Common myeloid progenitor, CD34-positive (primary cell): ENCODE measurements around the gene PRKAG3.
A peak's percentile ranks its signal among the peaks of the same experiment; 100 is the strongest.

Experiments used
- CTCF ChIA-PET: fragments of 350-600 bp; sonication (Branson Sonifier 250); formaldehyde crosslinking; loops from one replicate; lab custom pipeline; 2021; ENCODE audit warnings: antibody characterized with exemption; lab: Charles Lee
- POLR2A ChIA-PET: fragments of 350-600 bp; sonication (Branson Sonifier 250); formaldehyde crosslinking; loops from one replicate; lab custom pipeline; 2021; ENCODE audit warnings: antibody characterized with exemption; lab: Charles Lee
- DNase-seq, 3 donors: peaks; one replicate each; pipeline versions ENCODE4 v3.0.0 to v3.0.0-alpha.2; 2013
- H3K27ac ChIP-seq, 2 experiments: 1 replicate in 1 of 2; 2 replicates in 1 of 2; pipeline ENCODE4 v1.7.0; 2013; ENCODE audit warnings: inconsistent platforms in 2 of 2, low read length in 2 of 2, mild to moderate bottlenecking in 2 of 2, low read depth in 1 of 2, moderate library complexity in 1 of 2; ENCODE audit not compliant: severe bottlenecking in 2 of 2, insufficient read depth in 1 of 2, poor library complexity in 1 of 2
- H3K27me3 ChIP-seq, 5 experiments: replicated peaks in 2 of 5; 1 replicate in 3 of 5; 2 replicates in 2 of 5; pipeline versions ENCODE4 v1.6.1 to v1.7.0; 2013; ENCODE audit warnings: low read length in 4 of 5, mild to moderate bottlenecking in 2 of 5, moderate library complexity in 2 of 5, inconsistent platforms in 1 of 5; ENCODE audit not compliant: insufficient read depth in 5 of 5, control insufficient read depth in 4 of 5
- H3K36me3 ChIP-seq, 4 experiments: 1 replicate in 2 of 4; 2 replicates in 2 of 4; pipeline versions ENCODE4 v1.6.1 to v1.7.0; 2013; ENCODE audit warnings: low read length in 3 of 4, control low read depth in 1 of 4, mild to moderate bottlenecking in 1 of 4; ENCODE audit not compliant: control insufficient read depth in 4 of 4, insufficient read depth in 4 of 4
- H3K4me1 ChIP-seq, 4 experiments: 1 replicate in 3 of 4; 2 replicates in 1 of 4; pipeline versions ENCODE4 v1.6.1 to v1.7.1; 2013; ENCODE audit warnings: low read length in 3 of 4, mild to moderate bottlenecking in 3 of 4, control low read depth in 1 of 4, inconsistent platforms in 1 of 4, moderate library complexity in 1 of 4; ENCODE audit not compliant: control insufficient read depth in 4 of 4, insufficient read depth in 4 of 4; ENCODE audit errors: control extremely low read depth in 1 of 4
- H3K4me3 ChIP-seq, 7 experiments: 1 replicate in 4 of 7; 2 replicates in 3 of 7; pipeline versions ENCODE4 v1.5.1 to v1.7.0; 2013; ENCODE audit warnings: mild to moderate bottlenecking in 7 of 7, low read length in 6 of 7, moderate library complexity in 6 of 7, inconsistent platforms in 2 of 7, low read depth in 2 of 7, control low read depth in 1 of 7; ENCODE audit not compliant: insufficient read depth in 4 of 7, control insufficient read depth in 1 of 7; ENCODE audit errors: extremely low read depth in 1 of 7
- H3K9me3 ChIP-seq, 5 experiments: 1 replicate in 4 of 5; 2 replicates in 1 of 5; pipeline versions ENCODE4 v1.6.1 to v1.7.1; 2013; ENCODE audit warnings: low read length in 4 of 5, mild to moderate bottlenecking in 2 of 5, inconsistent platforms in 1 of 5, low read depth in 1 of 5, moderate library complexity in 1 of 5; ENCODE audit not compliant: control insufficient read depth in 4 of 5, insufficient read depth in 2 of 5; ENCODE audit errors: control extremely low read depth in 1 of 5
- WGBS: methylation state at CpG from one replicate; pipeline ENCODE4 v1.1.5; 2013; ENCODE audit not compliant: insufficient coverage; 5-methylcytosine and 5-hydroxymethylcytosine counted together

The PRKAG3 gene

DNA sequence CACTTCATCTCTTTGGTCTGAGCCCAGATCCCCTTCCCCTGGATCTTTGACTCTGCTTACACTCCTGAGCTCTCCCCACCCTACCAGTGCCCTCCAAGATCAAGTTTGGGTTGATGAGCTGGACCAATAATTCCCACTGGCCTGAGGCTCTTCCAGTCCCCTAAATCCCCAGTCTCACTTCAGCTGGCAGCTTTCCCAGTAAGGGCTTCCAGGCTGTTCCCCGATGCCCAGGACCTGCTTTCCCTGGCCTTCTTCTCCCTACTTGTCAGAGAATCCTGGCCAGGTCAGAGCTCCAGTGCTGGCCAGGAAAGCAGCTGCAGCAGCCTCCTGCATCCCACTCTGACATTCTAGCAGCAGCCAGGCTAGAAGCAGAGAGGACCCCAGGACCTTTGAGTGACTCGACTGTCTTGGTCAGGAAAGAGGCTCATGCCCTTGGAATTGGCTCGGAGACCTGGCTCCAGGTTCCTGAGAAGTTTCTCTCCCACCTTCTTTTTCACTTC is 31.5 kb upstream of the PRKAG3 start:
- WGBS: 87% methylated on average over 3 of the region's 3 CpGs
- no peak overlapping the region for H3K27ac ChIP-seq
- H3K9me3 ChIP-seq: peaks cover 0 to 3% (median 0%) of the 10 kb centered on the region in 5 experiments
- ChIA-PET POLR2A (no interaction called here), CTCF (interaction anchor here (5.7 to 16.8 kb wide), 2 partner anchors 11 to 34 kb away, joined by 28 to 233 read pairs; partner anchors contain the start of gene WNT10A)
- peaks cover 0 to 24% (median 11%) of the 10 kb centered on the region in 4 experiments for H3K4me1 ChIP-seq
- DNase-seq: no peak
- no peak overlapping the region for H3K4me3 ChIP-seq
- H3K36me3 ChIP-seq: no peaks in the 10 kb centered on the region
- peaks cover 3 to 77% (median 44%) of the 10 kb centered on the region in 5 experiments for H3K27me3 ChIP-seq

DNA sequence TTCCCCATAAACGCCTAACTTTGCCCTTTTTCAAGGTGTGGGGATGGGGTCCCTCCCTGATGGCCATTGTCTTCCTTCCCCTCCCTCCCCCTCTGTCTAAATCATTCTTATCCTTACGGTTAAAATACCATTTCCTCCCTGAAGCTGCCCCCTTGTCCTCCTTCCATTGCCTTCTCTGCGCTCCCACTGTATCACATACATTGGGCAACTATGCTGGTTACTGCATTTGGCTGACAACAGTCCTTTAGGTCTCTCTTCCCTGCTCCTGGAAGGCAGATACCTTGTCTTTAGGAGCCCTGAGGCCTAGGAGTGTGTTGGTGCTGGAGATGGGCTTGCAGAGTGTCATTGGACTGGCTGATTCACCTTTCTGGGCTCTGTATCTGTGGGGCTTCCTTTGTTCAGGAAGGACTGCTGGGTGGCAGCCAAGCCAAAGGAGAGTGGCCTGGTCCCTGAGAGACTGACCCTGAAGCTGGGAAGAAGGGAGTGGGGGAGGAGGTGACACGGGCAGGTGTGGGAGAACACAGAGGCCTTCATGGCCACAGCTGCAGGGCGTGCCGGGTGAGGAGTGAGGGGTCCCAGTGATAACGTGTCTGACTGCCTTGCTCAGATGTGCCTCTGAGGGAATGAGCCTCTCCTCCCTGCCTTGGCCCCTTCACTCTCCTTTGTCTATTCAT is 30.2 kb upstream of the PRKAG3 start:
- 67% methylated on average over 6 of the region's 7 CpGs for WGBS
- Histone ChIP-seq H3K4me3 (no peak overlapping the region), H3K9me3 (peaks cover 0 to 3% (median 0%) of the 10 kb centered on the region in 5 experiments), H3K36me3 (no peaks in the 10 kb centered on the region), H3K27ac (no peak overlapping the region), H3K27me3 (peaks cover 3 to 84% (median 39%) of the 10 kb centered on the region in 5 experiments), H3K4me1 (peaks cover 0 to 24% (median 11%) of the 10 kb centered on the region in 4 experiments)
- ChIA-PET POLR2A (interaction anchor here (0.6 kb wide), 1 partner anchor 767 kb away, joined by 5 read pairs; no protein-coding TSS in a partner anchor), CTCF (interaction anchor here (1.3 to 16.8 kb wide), 5 partner anchors 12 to 46 kb away, joined by 3 to 233 read pairs (median 4); partner anchors contain the start of gene WNT10A)
- DNase-seq: no peak

DNA sequence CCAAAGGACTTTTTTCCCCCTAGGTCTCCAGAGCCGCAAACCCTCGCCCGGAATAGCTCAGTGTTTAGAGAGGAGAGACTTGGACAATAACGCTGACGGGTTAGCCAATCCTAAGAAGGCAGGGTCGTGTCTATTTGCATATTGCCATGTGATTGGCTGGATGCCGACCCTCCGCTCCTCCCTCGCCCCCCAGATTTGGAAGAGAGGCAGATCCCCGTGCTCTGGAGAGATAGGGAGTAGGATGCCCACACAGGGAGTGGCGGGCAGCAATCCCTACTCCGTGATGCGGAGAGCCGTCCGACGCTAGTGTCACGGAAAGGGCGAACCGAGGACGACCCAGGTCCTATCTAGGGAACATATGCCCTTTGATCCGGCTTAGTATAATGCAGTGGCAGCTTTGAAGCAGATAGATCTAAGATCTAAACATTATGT is 29.4 kb upstream of the PRKAG3 start:
- CTCF ChIA-PET: interaction anchor here (1.1 to 16.8 kb wide), 6 partner anchors 13 to 120 kb away, joined by 3 to 233 read pairs (median 5); partner anchors contain the start of gene WNT10A
- H3K9me3 ChIP-seq: peaks cover 0 to 3% (median 0%) of the 10 kb centered on the region in 5 experiments
- no peak overlapping the region for H3K27ac ChIP-seq
- DNase-seq: peak; percentile 59 to 77 (median 72)
- H3K27me3 ChIP-seq: peaks cover 5 to 87% (median 45%) of the 10 kb centered on the region in 5 experiments
- WGBS: 0% methylated on average over 10 of the region's 21 CpGs
- H3K36me3 ChIP-seq: no peaks in the 10 kb centered on the region
- peak overlapping the region in 1 of 7 experiments; percentile 33 for H3K4me3 ChIP-seq
- POLR2A ChIA-PET: interaction anchor here (0.6 kb wide), 1 partner anchor 766 kb away, joined by 5 read pairs; no protein-coding TSS in a partner anchor
- peaks cover 0 to 24% (median 11%) of the 10 kb centered on the region in 4 experiments for H3K4me1 ChIP-seq

DNA sequence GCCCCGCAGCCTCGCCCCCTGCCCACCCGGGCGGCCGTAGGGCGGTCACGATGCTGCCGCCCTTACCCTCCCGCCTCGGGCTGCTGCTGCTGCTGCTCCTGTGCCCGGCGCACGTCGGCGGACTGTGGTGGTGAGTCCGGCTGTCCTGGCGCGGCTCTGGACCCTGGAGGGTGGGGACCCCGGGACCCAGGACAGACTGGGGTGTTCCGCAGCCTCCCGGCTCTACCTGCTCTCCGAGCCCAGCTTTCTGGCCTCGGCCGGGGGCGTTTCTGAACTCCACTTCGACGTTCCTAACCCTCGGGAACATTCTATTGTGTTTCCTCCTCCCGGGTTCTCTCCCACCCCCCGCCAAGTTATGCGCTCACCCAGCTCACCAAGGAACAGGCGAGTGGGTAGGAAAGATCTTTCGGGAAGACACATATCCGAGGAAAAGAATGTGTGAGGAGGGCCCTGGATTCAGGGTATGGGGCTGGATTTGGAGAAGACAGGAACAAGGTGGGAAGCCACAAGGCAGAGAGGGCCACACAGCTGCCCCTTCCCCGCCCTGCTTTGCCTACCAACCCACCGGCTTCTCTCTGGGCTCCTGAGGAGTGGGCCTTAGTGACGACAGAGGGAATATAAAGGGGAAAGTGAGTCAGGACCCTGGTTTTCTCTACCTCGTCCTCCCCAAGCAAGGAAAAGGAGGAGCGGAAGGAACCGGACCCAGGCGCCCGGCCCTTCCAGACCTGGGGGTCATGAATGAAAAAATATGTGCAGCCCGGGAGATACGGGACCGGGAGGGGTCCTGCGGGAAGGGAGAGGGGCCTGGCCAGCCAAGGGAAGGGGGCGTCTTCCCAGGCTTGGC is 28.6 kb upstream of the PRKAG3 start:
- peaks cover 8 to 92% (median 52%) of the 10 kb centered on the region in 5 experiments for H3K27me3 ChIP-seq
- no peaks in the 10 kb centered on the region for H3K36me3 ChIP-seq
- CTCF ChIA-PET: interaction anchor here (1.0 to 16.8 kb wide), 7 partner anchors 13 to 120 kb away, joined by 3 to 233 read pairs (median 4); partner anchors contain the start of gene WNT10A

DNA sequence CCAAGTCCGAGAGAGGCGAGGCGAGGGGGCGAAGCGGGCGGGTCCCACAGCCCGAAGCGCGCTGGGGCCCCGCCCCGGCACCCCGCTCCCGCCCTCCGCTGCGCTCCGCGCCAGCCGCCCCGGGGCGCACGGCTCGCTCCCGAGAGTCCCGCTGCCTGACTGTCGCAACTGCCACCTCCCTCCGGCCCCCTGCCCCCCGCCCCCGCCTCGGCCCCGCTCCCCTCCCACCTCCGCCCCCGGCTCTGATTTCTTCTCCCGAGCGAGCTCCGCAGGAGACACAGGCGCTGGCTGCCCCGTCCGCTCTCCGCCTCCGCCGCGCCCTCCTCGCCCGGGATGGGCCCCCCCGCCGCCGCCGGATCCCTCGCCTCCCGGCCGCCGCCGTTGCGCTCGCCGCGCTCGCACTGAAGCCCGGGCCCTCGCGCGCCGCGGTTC is 28.0 kb upstream of the PRKAG3 start, which contains the start of gene WNT6:
TSS of gene WNT6 (plus strand) at position 250 of the 432 bp plus-strand sequence. CDS start 233 bp downstream, outside the sequence.
- DNase-seq: no peak
- Histone ChIP-seq H3K36me3 (no peaks in the 10 kb centered on the region), H3K9me3 (peaks cover 0 to 3% (median 0%) of the 10 kb centered on the region in 5 experiments), H3K4me1 (peaks cover 0 to 24% (median 11%) of the 10 kb centered on the region in 4 experiments), H3K4me3 (peak within 1 kb of the TSS in 3 of 7 experiments; percentile 13 to 42 (median 32)), H3K27me3 (peaks cover 8 to 93% (median 52%) of the 10 kb centered on the region in 5 experiments), H3K27ac (no peak within 1 kb of the TSS)
- WGBS: 0% methylated on average over 41 of the region's 64 CpGs
- ChIA-PET POLR2A (no interaction called here), CTCF (interaction anchor here (1.0 to 16.8 kb wide), 4 partner anchors 15 to 121 kb away, joined by 3 to 233 read pairs (median 17); partner anchors contain the start of gene WNT10A)

More for the DNA sequence above, 28.6 kb upstream of the PRKAG3 start:
- peak overlapping the region in 1 of 7 experiments; percentile 42 for H3K4me3 ChIP-seq
- no peak overlapping the region for H3K27ac ChIP-seq
- POLR2A ChIA-PET: no interaction called here
- no peak for DNase-seq
- WGBS: 2% methylated on average over 32 of the region's 47 CpGs
- H3K4me1 ChIP-seq: peaks cover 0 to 24% (median 11%) of the 10 kb centered on the region in 4 experiments
- H3K9me3 ChIP-seq: peaks cover 0 to 3% (median 0%) of the 10 kb centered on the region in 5 experiments
